Retina (tissue), 1 donor: Measurements from ENCODE around the gene TMEM248.
"Not testable (repeated sequence)": the region's sequence is repeated elsewhere in the genome, so short reads cannot be mapped to it uniquely, and the experiment has no call there.

ENCODE experiments used
- DNase-seq: peaks from one replicate; pipeline ENCODE4 v3.0.0-alpha.2; 2016

TMEM248 gene

GRCh38 chr7:66910789-66911188 is 10.2 kb upstream of the TMEM248 start:
- no peak for DNase-seq

DNA sequence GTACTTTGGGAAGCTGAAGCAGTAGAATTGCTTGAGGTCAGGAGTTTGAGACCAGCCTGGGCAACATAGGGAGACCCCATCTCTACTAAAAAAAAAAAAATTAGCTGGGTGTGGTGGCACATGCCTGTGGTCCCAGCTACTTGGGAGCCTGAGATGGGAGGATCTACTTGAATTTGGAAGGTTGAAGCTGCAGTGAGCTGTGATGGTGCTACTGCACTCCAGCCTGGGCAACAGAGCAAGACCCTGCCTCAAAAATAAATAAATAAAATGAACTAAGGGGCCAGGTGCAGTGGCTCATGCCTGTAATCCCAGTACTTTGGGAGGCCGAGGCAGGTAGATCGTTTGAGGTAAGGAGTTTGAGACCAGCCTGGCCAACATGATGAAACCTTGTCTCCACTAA is 9.8 kb upstream of the TMEM248 start:
- not testable (repeated sequence) for DNase-seq

DNA sequence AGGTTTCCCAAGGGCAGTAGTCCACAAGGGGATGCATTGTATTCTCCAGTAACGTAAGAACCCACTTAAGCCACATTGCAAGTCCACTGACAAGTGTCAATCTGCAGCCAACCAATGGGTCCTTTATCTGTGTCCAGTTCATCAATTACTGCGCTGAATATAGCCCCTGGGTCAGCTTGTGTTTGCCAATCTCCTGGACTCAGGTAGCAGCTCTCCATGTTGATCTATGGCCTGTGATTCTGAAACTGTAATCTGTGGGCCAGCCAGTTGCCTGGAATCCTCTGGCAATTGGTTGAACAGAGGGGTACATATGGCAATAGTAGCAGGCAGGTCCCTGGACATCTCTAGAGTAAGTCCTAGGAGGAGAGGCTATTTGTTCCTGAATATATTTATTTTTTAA is 8.8 kb upstream of the TMEM248 start:
- no peak for DNase-seq

- no peak for DNase-seq
These were observed 7.6 kb upstream of the TMEM248 start for GRCh38 chr7:66913118-66914037.

DNA sequence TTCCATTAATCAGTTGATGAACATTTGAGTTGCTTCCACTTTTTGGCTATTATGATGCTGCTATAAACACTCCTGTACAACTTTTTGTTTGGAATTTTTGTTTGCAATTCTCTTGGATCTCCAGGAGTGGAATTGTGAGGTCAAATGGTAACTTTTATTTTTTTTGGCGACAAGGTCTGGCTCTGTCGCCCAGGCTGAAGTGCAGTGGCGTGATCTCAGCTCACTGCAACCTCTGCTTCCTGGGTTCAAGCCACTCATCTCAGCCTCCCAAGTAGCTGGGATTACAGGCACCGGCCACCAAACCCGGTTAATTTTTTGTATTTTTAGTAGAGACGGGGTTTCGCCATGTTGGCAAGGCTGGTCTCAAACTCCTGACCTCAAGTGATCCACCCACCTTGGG is 3.1 kb upstream of the TMEM248 start:
- DNase-seq: not testable (repeated sequence)

- DNase-seq: no peak
These were observed 1.7 kb upstream of the TMEM248 start for GRCh38 chr7:66919304-66919703.

- no peak for DNase-seq
These were observed 1.3 kb upstream of the TMEM248 start for GRCh38 chr7:66919704-66920103.

DNA sequence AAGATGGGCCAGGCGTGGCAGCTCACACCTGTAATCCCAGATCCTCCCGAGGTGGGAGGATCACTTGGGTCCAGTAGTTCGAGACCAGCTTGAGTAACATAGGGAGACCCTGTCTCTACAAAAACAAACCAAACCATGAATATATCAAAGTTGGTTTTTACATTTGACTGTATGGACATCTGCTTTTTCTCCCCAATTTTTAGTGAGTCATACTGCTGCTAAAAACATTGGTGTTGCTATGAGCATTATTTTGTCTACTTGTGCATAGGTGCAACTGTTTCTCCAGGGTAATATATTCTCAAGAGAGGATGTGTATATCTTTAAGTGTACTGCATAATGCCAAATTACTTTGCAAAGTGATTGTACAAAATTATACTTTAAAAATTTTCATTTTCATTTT is 769 bp upstream of the TMEM248 start:
- no peak for DNase-seq

- DNase-seq: peak; percentile 41
These were observed 432 bp downstream of the TMEM248 start for GRCh38 chr7:66921396-66921917.

DNA sequence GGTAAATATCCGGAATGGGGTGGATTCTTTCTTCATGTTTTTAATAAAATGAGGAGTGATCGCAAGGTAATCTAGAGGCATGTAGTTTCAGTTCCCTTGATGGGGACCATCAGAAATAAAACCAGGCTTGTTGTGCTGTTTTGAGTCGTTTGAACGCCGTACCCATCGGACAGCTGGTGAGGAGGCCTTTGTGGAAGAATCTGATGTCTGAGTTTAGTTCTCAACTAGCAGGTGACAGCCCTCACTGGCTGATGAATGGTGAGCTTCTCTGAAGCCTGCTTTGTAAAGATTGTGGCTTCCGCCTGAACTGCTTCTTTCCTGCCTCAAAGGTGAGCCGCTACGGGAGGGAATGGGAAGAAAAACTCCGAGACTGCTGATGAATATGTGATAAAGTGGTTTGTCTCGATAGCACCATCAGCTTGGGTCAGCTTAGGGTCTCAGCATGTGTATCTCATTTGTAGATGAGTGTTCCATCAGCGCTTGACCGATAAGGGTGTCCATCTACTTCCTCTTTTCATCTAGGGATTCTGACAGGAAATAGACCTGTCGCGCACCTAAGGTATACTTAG is 977 bp downstream of the TMEM248 start:
- peak; percentile 15 for DNase-seq

GRCh38 chr7:66925255-66925654 is 4.2 kb downstream of the TMEM248 start:
- DNase-seq: no peak

DNA sequence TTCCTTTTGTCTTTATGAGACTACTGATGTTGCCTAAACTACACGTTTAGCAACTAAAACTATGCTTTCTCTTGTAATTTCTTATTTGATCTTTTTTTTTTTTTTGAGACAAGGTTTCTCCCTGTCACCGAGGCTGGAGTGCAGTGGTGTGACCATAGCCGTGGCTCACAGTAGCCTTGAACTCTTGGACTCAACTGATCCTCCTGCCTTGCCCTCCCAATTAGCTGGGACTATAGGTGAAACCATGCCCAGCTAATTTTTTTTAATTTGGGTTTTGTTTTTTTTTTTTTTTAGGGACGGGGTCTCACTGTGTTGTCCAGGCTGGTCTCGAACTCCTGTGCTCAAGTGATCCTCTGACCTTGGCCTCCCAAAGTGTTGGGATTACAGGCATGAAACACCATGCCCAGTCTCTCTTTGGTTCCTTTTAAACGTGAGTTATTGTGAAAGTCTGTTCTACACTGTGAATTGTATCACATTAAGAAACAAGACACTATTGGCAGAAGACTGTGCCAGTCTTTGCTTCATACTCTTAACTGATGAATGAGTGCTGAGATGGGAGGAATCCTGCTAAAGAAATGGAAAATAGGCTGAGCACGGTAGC is 6.4 kb downstream of the TMEM248 start:
- DNase-seq: no peak

GRCh38 chr7:66928388-66928787 is 7.4 kb downstream of the TMEM248 start:
- no peak for DNase-seq

DNA sequence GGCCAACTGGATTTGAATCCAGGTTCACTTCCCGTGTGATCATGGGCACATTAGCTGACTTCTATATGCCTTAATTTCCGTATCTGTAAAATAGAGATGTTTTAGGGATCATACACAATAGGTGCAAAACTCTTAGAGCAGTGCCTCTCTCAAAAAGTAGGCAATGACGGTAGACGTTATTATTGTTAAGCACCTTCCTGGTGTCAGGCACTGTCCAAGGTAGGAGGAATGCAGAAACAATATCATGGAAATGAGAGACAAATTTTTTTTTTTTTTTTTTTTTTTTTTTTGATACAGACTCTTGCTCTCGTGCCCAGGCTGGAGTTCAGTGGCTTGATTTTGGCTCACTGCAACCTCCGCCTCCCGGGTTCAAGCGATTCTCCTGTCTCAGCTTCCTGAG is 8.1 kb downstream of the TMEM248 start:
- DNase-seq: no peak

DNA sequence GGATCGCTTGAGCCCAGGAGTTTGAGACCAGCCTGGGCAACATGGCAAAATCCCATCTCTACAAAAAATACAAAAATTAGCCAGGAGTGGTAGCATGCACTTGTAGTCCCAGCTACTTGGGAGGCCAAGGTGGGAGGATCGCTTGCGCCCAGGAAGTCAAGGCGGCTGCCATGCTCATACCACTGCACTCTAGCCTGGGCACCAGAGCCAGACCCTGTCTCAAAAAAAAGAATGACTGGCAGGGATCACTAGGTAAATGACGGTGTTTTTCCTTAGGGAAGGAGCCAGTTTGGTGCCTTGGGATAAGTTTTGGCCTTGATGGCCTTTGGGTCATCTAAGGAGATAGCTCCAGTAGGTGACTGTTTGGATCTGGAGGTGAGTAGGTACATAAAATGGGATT is 8.9 kb downstream of the TMEM248 start:
- DNase-seq: no peak

GRCh38 chr7:66930341-66930740 is 9.3 kb downstream of the TMEM248 start:
- DNase-seq: peak; percentile 8

- DNase-seq: no peak
These were observed 12.4 kb downstream of the TMEM248 start for GRCh38 chr7:66933469-66933868.

DNA sequence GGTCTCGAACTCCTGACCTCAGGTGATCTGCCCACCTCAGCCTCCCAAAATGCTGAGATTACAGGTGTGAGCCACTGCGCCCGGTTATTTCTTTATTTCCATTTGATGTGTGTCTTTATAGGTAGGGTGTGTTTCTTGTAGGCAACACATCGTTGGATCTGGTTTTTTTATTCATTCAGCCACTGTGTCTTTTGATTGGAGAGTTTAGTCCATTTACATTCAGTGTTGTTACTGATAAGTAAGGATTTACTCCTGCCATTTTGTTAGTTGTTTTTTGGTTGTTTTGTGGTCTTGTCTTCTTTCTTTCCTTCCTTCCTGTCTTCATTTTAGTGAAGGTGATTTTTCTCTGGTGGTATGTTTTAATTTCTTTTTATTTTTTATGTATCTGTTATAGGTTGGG is 16.9 kb downstream of the TMEM248 start:
- DNase-seq: no peak

GRCh38 chr7:66939325-66939724 is 18.3 kb downstream of the TMEM248 start:
- no peak for DNase-seq

GRCh38 chr7:66946545-66946944 is 25.5 kb downstream of the TMEM248 start:
- DNase-seq: no peak

DNA sequence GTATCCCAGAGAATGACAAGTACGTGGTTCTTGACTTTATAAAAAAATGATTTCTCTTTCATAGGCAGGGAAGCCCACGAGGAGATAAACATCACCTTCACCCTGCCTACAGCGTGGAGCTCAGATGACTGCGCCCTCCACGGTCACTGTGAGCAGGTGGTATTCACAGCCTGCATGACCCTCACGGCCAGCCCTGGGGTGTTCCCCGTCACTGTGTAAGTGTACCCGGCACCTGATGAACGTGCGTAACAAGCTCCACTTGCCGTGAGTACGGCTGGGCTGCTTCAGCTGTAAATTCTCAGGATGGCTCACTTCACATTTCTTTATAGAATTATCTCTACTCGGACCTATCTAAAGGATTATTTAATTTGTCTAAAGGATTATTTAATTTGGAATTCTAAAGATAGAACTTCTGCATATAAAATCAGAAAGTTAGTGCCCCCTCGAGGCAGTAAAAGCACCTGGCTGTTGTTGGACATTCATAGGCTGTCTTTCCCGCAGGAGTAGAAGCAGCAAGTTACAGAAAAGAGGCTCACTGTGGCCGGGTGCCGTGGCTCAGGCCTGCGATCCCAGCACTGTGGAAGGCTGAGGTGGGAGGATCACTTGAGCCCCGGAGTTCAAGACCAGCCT is 27.6 kb downstream of the TMEM248 start:
- no peak for DNase-seq

GRCh38 chr7:66950311-66950710 is 29.3 kb downstream of the TMEM248 start:
- DNase-seq: no peak

DNA sequence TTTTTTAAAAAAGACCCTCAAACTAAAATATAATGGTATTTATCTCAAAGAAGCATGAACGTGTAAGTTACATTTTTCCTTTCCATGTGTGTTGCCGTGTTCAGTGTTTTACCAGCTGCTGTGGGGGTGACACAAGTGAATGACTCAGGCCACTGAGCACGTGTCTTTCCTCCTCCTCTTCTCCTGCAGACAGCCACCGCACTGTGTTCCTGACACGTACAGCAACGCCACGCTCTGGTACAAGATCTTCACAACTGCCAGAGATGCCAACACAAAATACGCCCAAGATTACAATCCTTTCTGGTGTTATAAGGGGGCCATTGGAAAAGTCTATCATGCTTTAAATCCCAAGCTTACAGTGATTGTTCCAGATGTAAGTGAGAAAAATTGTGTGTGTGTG is 29.7 kb downstream of the TMEM248 start:
- DNase-seq: no peak
